ENCODE results near the gene RNF17.
A peak's percentile ranks its signal among the peaks of the same experiment; 100 is the strongest.

Gene RNF17

DNA sequence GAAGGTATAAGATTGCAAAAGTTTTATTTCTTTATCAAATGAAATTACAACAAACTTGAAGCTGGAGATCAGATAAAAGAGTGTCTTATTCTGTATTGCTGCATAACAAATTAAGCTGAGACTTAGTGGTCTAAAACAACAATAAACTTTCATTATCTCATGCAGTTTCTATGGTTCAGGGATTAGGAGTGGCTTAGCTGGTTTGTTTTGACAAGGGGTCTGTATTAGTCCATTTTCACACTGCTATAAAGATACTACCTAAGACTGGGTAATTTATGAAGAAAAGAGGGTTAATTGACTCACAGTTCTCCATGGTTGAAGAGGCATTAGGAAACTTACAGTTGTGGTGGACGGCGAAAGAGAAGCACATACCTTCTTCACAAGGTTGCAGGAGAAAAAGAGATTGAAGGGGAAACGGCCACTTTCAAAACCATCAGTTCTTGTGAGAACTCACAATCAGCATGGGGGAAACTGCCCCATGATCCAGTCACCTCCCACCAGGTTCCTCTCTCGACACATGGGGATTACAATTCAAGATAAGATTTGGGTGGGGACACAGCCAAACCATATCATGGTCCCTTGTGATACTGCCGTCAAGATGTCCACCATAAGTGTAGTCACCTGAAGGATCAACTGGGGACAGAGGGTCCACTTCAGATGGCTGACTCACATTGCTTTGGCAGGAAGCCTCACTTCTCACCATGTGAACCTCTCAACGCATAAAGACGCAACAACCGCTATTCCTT lies 97.8 kb downstream of the RNF17 start:
- DNase-seq (ENCODE audit: low read depth, low spot score), result no peak

DNA sequence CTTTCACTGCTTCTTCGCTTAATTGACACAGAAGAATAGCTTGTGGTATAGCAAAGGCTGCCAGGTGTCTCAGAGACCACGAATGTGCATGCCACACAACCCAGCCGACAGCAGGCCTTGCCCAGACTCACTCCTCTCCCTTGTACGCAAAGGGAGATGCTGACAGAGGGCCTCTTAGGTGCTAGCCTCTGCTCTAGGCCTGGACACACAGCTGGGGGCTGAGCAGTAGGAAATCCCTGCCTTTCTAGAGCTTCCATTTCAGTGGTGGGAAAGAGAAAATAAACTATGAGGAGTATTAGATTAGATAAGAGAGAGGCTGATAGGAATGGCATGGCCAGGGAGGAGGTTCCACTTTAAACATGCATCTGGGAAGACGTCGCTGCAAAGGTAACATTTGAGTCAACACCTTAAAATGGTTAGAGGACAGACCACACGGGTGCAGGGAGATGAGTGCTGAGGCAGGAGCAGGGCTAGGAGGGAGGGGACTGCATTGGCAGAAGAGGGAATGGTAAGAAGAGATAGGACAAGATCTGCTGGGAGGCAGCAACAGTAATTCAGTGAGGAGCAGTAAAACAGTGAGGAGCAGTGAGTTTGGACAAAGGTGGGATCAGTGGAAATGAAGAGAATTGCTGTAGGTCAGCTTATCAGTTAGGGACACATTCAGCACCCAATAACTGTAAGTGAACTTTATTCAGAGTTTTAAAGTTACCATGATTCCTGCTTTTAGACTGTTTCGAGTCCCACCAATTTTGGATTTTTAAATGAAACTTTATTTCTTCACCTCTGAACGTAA lies 100.0 kb downstream of the RNF17 start:
- peak; percentile 63 for DNase-seq (ENCODE audit: low read depth, low spot score)

- no peak for DNase-seq (ENCODE audit: low read depth, low spot score)
These were observed 100.6 kb downstream of the RNF17 start for GRCh38 chr13:24864579-24864978.

DNA sequence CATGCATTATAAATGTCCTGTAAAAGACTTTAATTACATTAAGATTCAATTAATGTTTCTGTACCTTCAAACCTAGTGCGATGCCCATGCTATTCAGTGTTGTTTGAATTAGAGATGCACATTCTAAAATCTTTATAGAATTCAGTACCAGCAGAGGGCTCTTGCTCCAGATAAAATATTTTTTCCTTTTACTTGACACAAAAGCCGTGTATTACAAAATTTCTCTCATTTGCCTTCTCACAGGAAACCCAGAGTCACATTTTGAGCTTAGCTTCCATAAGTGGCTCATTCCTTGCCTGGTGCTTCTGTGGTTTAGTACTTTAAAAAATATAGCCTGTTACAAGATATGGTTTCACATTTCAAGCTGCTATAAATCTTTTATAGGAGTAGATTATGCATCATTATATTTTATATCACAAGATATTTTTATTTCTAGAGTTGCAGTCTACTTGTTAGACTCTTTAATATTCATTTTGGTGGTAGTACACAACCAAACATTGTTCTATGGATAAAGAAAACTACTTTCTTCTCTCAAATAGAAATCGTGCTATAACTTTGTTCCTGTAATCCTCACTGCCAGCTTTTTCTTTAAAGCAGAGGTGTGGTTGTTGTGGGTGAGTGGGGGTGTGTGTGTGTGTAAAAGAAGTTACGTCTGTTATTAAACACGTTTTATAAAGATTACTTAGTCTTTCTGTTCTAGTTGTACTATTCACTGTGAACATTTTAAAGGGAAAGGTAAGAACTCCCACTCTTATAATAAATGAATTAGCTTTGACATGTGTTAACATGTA lies 101.4 kb downstream of the RNF17 start:
- DNase-seq (ENCODE audit: low read depth, low spot score), result no peak

DNA sequence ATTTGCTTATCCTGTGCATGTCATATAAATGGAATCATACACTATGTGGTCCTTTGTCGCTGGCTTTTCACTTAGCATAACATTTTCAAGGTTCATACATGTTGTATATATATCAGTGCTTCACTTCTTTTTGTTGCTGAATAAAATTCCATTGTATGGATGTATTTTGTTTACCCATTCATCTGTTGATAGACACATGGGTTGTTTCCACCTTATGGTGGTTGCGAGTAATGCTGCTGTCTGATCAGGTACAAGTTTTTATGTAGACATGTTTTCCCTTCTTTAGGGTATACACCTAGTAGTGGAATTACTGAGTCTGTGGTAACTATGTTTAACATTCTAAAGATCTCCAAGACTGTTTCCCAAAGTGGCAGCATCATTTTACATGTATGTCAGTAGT lies 102.5 kb downstream of the RNF17 start:
- no peak for DNase-seq (ENCODE audit: low read depth, low spot score)

DNA sequence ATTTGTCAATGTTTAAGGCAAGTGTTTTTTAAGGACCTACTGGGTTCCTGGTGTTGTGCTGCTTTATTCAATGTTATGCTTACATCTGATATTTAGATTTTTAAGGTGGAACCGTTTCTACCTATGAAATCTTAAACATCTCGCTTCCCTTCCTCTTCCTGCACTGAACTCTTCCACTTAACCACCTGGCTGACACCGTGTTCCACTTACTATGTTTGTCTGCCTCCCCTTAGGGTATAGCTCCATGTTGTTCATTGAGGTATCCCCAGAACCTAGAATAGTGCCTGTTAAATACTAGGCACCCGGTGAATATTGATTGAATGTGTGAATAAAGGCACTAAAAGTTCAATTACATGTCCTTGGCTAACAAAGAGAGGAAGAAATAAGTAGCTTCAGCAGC lies 104.9 kb downstream of the RNF17 start:
- no peak for DNase-seq (ENCODE audit: low read depth, low spot score)

GRCh38 chr13:24870380-24870760 lies 106.4 kb downstream of the RNF17 start:
- no peak for DNase-seq (ENCODE audit: low read depth, low spot score)

DNA sequence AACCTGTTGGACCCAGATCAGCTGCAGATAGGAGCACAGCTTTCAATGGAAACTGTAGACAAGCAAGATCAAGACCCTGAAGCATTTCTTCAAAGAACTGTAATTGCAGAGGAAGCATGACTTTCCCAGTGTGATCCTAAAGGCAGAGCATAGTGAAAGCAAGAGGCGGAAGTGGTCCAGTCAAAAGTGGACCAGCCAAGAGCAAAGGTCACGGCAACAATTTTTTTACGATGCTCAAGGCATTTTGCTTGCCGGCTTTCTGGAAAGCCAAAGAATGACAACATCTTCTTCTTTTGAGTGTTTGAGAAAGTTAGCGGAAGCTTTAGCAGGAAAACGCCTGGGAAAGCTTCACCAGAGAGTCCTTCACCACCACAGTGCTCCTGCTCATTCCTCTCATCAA lies 111.6 kb downstream of the RNF17 start:
- no peak for DNase-seq (ENCODE audit: low read depth, low spot score)

DNA sequence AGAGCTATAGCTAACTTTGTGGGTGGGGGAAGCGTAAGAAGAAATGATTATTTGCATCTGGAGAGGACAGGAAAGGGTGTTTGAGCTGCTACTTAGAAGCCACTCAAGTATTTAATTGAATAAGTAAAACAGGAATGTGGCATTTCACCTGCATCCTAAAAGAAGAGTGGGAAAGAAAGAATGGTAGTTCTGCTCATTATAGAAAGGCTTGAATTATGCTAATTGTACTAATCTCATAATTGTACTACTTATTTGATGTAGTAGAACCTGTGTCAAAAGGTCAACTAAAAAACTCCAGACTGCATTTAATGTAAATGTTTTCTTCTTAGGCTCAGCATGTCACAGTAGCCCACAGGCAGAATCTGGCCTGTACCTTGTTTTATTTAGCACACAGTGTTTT lies 113.6 kb downstream of the RNF17 start:
- DNase-seq (ENCODE audit: low read depth, low spot score), result no peak

DNA sequence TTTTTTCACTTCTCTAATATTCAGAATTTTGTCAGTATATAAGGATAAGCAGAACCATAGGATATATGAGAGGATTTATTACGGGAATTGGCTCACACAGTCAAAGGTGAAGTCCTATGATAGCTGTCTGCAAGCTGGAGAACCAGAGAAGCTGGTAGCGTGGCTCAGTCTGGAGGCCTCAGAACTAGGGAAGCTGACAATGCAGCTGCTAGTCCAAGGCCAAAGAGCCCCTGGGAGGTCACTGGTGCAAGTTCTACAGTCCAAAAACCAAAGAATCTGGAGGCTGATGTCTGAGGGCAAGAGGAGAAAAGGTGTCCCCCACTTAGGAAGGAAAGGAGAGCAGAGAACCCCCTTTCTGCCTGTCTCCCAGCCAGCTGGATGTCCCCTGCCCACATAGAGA lies 114.4 kb downstream of the RNF17 start:
- DNase-seq (ENCODE audit: low read depth, low spot score), result no peak

DNA sequence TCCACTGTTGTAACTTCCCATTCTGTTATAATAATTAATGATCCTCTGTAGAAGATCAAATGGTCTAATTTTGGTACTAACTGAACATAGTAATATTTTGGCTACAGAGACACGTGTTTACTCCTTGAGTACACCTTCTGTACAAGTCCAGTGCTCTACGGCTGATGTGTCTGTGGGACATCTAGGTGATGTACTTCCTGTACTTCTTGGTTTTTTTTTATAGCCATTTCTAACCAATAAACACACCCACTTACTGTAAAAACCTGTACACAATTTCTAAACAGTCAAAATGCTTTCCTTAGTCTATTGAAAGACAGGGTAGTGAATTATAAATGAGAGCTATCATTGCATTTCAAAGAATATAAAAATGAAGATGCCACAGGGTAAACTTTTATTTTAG lies 118.7 kb downstream of the RNF17 start:
- DNase-seq (ENCODE audit: low read depth, low spot score), result no peak

- DNase-seq (ENCODE audit: low read depth, low spot score), result no peak
These were observed 123.8 kb downstream of the RNF17 start for GRCh38 chr13:24887759-24888158.

- DNase-seq (ENCODE audit: low read depth, low spot score), result no peak
These were observed 124.4 kb downstream of the RNF17 start for GRCh38 chr13:24888291-24888931.

- no peak for DNase-seq (ENCODE audit: low read depth, low spot score)
These were observed 126.3 kb downstream of the RNF17 start for GRCh38 chr13:24890256-24890655.

GRCh38 chr13:24891476-24892108 lies 127.6 kb downstream of the RNF17 start:
- no peak for DNase-seq (ENCODE audit: low read depth, low spot score)

DNA sequence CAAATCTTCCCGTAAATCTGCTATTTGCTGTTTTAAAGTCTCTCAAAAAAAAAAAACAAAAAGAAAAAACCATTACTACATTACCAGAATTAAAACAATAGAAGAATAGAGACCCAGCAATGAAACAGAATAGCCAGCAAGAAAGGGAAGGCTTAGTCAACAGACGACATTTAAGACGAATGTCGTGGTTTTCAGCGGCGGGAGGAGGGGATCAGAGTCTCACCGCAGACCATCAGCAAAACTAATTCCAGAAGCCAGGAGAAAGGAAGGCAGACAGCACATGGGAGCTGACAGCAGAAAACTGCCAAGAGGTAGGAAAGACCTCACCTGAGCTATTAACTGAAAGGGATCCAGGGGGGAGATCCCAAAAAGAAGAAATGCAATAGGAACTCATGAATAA lies 128.9 kb downstream of the RNF17 start:
- DNase-seq (ENCODE audit: low read depth, low spot score), result peak; percentile 34

- DNase-seq (ENCODE audit: low read depth, low spot score), result no peak
These were observed 129.9 kb downstream of the RNF17 start for GRCh38 chr13:24893863-24894262.

DNA sequence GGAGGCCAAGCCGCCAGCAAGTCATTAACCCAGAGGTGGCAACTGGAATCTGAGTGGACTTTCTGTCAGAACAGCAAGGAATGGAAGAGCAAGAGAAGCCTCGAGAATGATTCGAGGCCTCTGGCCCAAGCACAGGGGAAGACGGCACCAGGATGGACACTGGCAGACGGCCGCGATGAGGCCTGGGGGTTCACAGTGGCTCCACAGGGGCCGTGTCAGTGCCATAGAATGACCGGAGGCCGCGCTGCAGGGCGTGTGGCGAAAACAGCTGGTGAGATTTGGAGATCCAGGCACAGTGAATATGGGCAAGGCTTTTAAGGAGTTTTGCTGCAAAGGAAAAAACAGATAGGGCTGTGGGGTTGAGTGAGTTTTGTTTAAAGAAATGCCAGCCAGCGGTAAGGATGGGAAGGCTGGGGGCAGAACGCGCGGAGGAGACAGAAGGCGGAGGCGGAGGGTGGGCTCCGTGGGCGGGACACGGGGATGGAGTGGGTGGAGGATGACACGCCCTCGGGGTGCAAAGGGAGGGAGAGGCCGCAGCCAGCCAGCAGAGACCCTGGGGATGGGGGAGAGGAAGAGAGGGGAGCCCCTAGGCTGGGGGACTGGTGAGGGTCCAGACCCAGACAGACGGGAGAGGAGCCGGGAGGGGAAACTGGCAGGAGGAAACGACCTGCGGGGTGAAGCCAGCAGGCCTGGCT lies 130.5 kb downstream of the RNF17 start:
- DNase-seq (ENCODE audit: low read depth, low spot score), result no peak

DNA sequence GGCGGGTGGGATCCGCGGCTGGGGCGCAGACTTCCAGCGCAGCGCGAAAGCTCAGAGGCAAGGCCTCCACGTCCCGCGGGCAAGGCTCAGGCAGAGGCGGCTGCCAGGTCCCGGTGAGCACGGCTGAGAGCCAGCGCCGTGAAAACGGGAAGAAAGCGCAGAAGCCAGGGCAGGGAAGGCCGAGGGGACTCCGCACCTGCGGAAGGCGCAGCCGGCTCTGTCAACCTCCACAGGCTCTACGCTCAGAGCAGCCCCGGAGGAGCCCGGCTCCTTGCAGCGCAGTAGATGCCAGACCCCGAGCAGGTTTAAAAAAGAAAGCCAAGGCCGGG lies 131.0 kb downstream of the RNF17 start:
- DNase-seq (ENCODE audit: low read depth, low spot score), result no peak

DNA sequence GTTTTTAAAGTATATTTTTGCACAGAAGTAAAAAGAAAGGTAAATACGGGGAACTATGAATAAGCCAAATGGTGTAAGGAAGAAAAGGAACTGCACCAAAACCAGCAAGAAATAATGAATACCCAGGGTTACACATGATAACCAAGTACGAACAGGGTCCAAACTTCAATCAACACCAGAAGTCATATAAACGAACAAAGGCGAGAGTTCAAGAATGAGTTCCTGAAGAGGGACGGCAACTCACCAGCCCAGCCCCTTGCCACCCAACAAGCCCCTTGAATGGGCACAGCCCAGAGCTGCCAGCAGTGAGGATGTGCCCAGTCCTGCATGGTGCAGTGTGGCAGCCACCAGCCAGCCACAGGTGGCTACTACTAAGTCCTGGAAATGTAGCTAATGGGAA lies 132.1 kb downstream of the RNF17 start:
- no peak for DNase-seq (ENCODE audit: low read depth, low spot score)

- DNase-seq (ENCODE audit: low read depth, low spot score), result no peak
These were observed 133.3 kb downstream of the RNF17 start for GRCh38 chr13:24897293-24897692.

All from astrocyte of the hippocampus (primary cell).